OCI-LY1 (cell line): ENCODE data around the gene HPCAL1.

ENCODE experiments used
- H2AFZ ChIP-seq: fragments of 200-600 bp; sonication (generic), shearing (Covaris generic); 2 replicates; pipeline ENCODE4 v1.6.0; 2014; ENCODE audit warnings: antibody characterized with exemption, mild to moderate bottlenecking, low read length
- H3F3A ChIP-seq: fragments of 200-600 bp; sonication (generic), shearing (Covaris generic); 2 replicates; pipeline ENCODE4 v1.6.0; 2014; ENCODE audit warnings: mild to moderate bottlenecking, antibody characterized with exemption, low read length, moderate library complexity; ENCODE audit not compliant: insufficient read depth
- H3K27ac ChIP-seq: fragments of 200-600 bp; sonication (generic); 2 replicates; pipeline ENCODE4 v1.5.1; 2014; ENCODE audit warnings: low read length, mixed run types, mild to moderate bottlenecking, low read depth; ENCODE audit not compliant: poor library complexity, severe bottlenecking
- H3K27me3 ChIP-seq: fragments of 200-600 bp; sonication (generic); 2 replicates; pipeline ENCODE4 v1.6.0; 2014; ENCODE audit warnings: antibody characterized with exemption, mild to moderate bottlenecking, low read length, moderate library complexity; ENCODE audit not compliant: insufficient read depth
- H3K36me3 ChIP-seq: fragments of 200-600 bp; sonication (generic); 2 replicates; pipeline ENCODE4 v1.6.1; 2014; ENCODE audit warnings: mild to moderate bottlenecking, antibody characterized with exemption, low read length, moderate library complexity, mixed read lengths; ENCODE audit not compliant: insufficient read depth
- H3K4me1 ChIP-seq: fragments of 200-600 bp; sonication (generic); 2 replicates; pipeline ENCODE4 v1.5.1; 2014; ENCODE audit warnings: mild to moderate bottlenecking, low read length, moderate library complexity; ENCODE audit not compliant: insufficient read depth, severe bottlenecking
- H3K4me2 ChIP-seq: fragments of 200-600 bp; sonication (generic), shearing (Covaris generic); 2 replicates; pipeline ENCODE4 v1.6.1; 2014; ENCODE audit warnings: low read length
- H3K4me3 ChIP-seq: fragments of 200-600 bp; sonication (generic); 2 replicates; pipeline ENCODE4 v1.5.1; 2014; ENCODE audit warnings: low read length, low read depth, mild to moderate bottlenecking, mixed read lengths; ENCODE audit not compliant: poor library complexity, severe bottlenecking
- H3K79me2 ChIP-seq: fragments of 200-600 bp; shearing (Covaris generic); 2 replicates; pipeline ENCODE4 v1.6.1; 2016; ENCODE audit warnings: mixed run types, low read length, mixed read lengths; ENCODE audit not compliant: insufficient read depth
- H3K9ac ChIP-seq: fragments of 200-600 bp; sonication (generic), shearing (Covaris generic); 2 replicates; pipeline ENCODE4 v1.6.1; 2014; ENCODE audit warnings: mild to moderate bottlenecking, low read length, mixed read lengths
- H3K9me2 ChIP-seq: fragments of 200-600 bp; sonication (generic), shearing (Covaris generic); 2 replicates; pipeline ENCODE4 v1.6.1; 2014; ENCODE audit warnings: low read depth, mild to moderate bottlenecking, low read length, mixed read lengths
- H3K9me3 ChIP-seq: fragments of 200-600 bp; shearing (Covaris generic); 2 replicates; pipeline ENCODE4 v1.6.1; 2014; ENCODE audit warnings: low read length, mixed read lengths
- H4K20me1 ChIP-seq: fragments of 200-600 bp; sonication (generic), shearing (Covaris generic); 2 replicates; pipeline ENCODE4 v1.6.0; 2016; ENCODE audit warnings: mild to moderate bottlenecking, low read length; ENCODE audit not compliant: insufficient read depth
- CTCF ChIP-seq: fragments of 200-600 bp; sonication (generic), shearing (Covaris generic); IDR thresholded peaks from 2 replicates; pipeline ENCODE4 v1.5.1; 2017; ENCODE audit warnings: mild to moderate bottlenecking, antibody characterized with exemption, low read length, moderate library complexity, mixed read lengths
- EZH2 ChIP-seq: fragments of 200-600 bp; sonication (generic), shearing (Covaris generic); IDR thresholded peaks from 2 replicates; pipeline ENCODE4 v1.8.0; 2017; ENCODE audit warnings: borderline replicate concordance, mixed run types, mild to moderate bottlenecking, antibody characterized with exemption, low read length, moderate library complexity, mixed read lengths

HPCAL1 gene

DNA sequence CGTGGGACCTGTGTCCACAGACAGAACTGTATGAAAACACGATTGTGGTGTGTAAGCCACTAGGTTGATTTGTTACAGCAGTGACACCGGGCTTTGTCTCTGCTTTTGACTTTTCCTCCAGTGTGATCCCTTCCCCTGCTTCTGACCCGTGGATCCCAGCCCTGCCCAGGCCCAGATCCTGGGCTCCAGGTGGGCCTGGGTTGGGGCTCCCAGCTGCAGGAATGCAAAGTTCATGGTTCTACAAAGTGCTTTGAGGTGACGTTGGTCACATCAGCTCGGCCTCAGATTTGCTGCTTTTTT lies 26.8 kb downstream of the HPCAL1 start:
- Histone ChIP-seq H3K9ac (no peak overlapping the region), H3K9me2 (no peaks in the 10 kb centered on the region), H3K9me3 (no peaks in the 10 kb centered on the region), H3K27me3 (peaks cover 20% of the 10 kb centered on the region), H3K36me3 (no peaks in the 10 kb centered on the region), H2AFZ (no peak overlapping the region), H3K4me1 (peaks cover 19% of the 10 kb centered on the region), H4K20me1 (no peaks in the 10 kb centered on the region), H3K4me3 (no peak overlapping the region), H3K4me2 (0 out of 2 replicates have a peak overlapping the region, but pooled peaks have one; percentile 21), H3K79me2 (no peaks in the 10 kb centered on the region), H3K27ac (no peak overlapping the region), H3F3A (no peaks in the 10 kb centered on the region)
- TF ChIP-seq EZH2 (no peak), CTCF (no peak)

DNA sequence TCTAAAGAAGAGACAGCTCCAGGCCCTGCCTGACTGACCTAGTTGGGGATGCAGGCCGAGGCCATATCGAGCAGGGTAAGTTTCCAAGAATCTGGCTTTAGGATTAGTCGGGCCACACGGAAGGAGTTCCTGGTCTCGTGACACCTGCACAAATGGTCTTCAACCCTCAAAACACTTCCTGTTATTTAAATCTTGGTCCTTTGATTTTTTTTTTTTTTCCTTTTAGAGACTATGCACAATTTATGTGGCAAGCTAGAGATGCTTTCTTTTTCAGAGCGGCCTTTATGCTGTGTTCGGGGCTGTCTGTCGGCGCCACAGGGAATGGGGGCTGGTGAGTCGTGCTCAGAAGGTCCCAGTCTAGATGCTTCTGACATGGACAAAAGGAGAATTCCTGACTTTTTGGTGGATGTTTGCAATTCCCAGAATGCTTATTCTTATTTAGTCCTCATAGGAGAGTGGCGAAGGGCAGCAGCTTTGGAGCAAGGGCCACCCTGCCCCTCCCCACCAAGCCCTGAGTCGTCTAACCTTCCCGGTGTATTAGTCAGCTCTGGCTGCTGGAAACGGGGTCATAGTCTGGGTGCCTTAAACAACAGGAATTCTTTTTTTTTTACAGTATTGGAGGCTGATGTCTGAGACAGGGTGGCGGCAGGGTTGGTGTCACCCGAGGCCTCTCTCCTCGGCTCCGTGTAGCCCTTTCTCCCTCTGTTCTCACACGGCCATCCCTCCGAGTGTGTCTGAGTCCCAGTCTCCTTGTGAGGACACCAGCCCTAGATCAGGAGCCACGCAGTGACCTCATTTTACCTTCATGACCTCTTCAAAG lies 27.4 kb downstream of the HPCAL1 start:
- TF ChIP-seq EZH2 (no peak), CTCF (no peak)
- peak overlapping the region; percentile 21; the same call in 1 of the 2 replicates for H3K4me2 ChIP-seq
- no peaks in the 10 kb centered on the region for H3K9me2 ChIP-seq
- no peak overlapping the region for H2AFZ ChIP-seq
- no peaks in the 10 kb centered on the region for H3F3A ChIP-seq
- no peaks in the 10 kb centered on the region for H3K36me3 ChIP-seq
- no peak overlapping the region for H3K9ac ChIP-seq
- no peak overlapping the region for H3K4me3 ChIP-seq
- peaks cover 19% of the 10 kb centered on the region for H3K4me1 ChIP-seq
- H3K9me3 ChIP-seq: no peaks in the 10 kb centered on the region
- H3K79me2 ChIP-seq: no peaks in the 10 kb centered on the region
- H4K20me1 ChIP-seq: no peaks in the 10 kb centered on the region
- peaks cover 22% of the 10 kb centered on the region for H3K27me3 ChIP-seq
- H3K27ac ChIP-seq: no peak overlapping the region

GRCh38 chr2:10330700-10331026 lies 28.0 kb downstream of the HPCAL1 start:
- Histone ChIP-seq H3K36me3 (no peaks in the 10 kb centered on the region), H3K4me3 (no peak overlapping the region), H3K4me2 (no peak overlapping the region), H3K4me1 (peaks cover 19% of the 10 kb centered on the region), H3K79me2 (no peaks in the 10 kb centered on the region), H3F3A (no peaks in the 10 kb centered on the region), H3K9me2 (no peaks in the 10 kb centered on the region), H3K27me3 (peaks cover 24% of the 10 kb centered on the region), H3K9me3 (no peaks in the 10 kb centered on the region), H3K9ac (no peak overlapping the region), H3K27ac (no peak overlapping the region), H2AFZ (no peak overlapping the region), H4K20me1 (no peaks in the 10 kb centered on the region)
- no peak for TF ChIP-seq EZH2
- no peak for TF ChIP-seq CTCF
